KG1 (cell line): ENCODE data around the gene ADCY10.
"Not testable (repeated sequence)": the region's sequence is repeated elsewhere in the genome, so short reads cannot be mapped to it uniquely, and the experiment has no call there.

Source experiments
- DNase-seq: peaks from one replicate; lab custom pipeline; 2025; lab: John Stamatoyannopoulos, UW

Gene ADCY10

DNA sequence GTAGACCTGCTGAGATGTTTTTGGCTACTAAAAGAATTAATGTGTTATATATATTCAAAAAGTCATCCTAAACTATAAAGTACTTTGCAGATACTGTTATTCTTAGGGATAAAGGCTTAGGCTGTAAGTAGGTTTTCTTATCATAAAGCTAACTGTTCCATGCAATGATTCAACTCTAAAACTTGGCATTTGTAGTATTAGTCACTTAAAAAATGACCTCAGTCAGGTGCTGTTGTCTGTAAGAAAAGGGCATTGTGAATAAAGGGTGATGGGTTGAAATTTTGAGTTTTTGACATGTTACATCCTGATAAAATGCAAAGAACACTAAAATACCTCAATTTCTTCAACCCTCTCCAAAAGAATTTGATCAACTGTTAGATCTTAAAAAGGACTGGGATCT, 32.9 kb downstream of the ADCY10 start:
- DNase-seq: no peak

DNA sequence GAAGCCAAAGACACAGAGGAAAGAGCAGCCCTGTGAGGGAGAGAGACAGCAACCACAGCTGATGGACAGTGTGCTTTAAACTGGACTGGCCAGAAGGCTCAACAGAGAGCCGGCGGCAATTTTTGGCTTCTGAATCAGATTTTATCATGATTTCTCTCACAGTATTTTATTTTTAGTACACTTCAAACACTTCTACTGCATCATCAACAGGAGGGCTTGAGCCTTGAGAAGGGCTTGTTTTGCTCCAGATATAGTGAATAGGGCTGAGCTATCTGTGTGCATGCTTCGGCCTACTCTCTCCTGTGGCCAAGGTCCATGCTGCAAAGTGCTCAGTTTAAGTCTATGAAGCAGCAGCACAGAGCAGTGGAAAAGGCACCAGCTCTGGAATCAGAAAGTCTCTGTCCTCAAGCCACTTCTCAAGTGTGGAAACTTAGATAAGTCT, 33.3 kb downstream of the ADCY10 start:
- no peak for DNase-seq

DNA sequence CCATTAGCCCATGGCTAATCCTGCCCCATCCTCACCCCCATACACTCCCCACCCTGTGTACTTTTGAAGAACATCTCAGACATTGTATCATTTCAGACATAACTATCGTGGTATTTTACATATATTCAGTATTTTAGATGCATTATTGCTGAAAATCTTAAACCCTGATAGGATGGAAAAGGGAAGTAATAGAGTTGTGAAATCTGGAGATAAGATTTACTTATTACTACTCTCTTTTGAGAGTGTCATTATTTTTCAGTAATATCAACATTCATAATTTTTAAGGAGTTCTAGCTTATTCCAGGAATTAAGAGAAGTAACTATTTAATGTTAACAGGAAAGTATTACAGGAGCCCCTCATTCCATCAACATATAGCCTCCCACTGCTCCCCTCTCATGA, 34.4 kb downstream of the ADCY10 start:
- DNase-seq: no peak

DNA sequence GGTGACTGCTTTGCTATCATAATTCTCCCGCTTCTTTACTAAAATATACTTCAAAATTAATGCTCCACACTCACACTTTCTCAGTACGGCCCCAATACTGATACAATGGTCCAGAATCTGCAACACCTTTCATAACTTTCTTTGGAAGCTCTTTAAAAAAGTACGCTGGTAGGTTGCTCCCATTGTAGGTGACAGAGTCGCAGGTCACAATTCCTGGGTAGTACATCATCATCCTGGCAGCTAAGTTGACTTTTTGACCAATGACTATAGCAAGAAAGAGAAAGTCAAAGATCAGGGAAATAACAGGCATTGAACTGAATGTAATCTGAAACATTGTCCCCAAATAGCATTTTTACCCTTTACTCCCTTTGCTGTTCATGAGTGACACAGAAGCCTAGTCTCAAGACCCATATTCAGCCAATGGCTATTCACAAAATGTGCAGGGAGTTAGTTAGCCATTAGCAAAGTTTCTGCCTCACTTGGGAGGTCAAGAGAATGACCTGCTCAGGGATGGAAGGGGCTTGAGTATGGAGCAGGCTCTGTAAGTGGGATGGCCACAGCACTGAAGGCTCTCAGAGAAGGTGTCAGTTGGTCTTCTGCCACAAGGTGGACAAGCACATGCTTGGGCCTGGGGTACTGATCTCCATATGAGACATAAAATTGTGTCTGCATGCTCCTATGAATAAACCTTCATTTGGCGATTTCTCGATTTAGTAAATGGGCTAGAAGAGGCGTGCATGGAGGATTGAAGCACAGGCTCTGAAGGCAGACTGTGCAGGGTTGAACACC, 35.4 kb downstream of the ADCY10 start:
- no peak for DNase-seq

DNA sequence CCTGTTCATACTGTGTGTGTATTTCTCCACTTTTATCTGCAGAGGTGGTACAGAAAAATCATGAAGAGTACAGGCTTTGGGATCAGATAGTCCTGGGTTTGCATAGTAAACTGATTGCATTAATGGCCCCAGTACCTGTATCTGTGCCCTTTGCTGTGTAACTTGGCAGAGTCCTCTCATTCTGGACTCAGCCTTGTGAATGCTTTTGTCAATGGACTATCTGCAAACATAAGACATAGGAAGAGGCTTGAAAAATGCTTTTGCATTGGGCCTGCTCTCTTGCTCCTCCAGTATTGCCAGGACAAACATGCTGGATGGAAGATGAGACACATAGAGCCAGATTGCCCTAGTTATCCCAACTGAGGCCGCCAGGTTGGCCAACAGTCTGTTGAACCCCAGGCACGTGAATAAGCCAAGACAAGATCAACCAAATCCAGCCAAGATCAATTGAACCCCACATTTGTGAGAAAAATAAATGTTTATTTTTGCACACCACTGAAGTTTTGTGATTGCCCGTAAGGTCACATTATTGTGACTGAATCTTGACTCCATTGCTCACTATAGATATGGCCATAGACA, 37.2 kb downstream of the ADCY10 start:
- no peak for DNase-seq

DNA sequence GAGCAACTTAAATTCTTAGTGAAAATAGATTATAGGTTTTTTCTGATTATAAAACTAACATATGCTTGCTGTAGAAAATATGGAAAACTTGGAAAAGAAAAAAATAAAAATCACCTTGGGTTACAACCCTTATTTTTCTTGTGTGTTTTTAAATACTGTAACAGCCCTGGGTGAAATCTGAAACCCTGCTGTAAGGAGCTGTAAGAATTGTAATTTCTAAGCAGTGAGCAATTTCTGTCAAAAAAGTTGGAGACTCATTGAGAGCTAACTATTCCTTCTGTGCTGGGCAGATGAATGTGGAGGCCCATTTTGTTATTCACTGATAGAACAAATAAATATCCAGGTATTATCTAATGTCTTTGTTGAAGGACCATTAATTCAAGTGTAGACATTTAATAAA, 42.6 kb downstream of the ADCY10 start:
- no peak for DNase-seq

DNA sequence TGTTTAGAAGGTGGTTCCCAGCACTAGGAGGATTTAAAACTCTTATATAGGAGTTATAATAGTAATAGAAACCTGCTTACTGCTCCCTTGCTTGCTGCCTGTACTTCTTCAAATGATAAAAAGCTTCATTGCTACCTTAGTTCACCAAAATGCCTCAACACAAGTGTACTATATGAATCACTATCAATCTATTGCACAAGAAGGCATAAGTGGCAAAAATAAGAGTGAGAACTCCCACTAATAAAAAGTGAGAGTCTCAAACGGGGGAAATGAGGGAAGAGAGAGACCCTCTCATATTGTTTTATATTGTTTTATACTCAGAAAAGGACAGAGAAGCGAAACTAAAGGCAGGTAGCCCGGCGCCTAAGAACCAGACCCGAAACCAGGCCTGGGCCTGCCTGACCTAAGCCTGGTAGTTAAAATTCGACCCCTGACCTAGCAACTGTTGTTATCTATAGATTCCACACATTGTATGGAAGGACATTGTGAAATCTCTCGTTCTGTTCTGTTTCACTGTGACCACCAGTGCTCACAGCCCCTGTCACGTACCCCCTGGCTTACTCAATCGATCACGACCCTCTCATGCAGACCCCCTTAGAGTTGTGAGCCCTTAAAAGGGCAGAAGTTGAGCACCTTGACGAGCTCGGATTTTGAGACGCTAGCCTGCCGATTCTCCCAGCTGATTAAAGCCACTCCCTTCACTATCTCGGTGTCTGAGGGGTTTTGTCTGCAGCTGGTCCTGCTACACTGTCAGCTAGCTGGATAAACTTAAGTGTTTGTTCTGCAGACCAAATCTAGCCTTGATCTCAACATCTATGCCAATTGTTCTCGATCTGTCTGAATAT, 44.6 kb downstream of the ADCY10 start:
- not testable (repeated sequence) for DNase-seq

DNA sequence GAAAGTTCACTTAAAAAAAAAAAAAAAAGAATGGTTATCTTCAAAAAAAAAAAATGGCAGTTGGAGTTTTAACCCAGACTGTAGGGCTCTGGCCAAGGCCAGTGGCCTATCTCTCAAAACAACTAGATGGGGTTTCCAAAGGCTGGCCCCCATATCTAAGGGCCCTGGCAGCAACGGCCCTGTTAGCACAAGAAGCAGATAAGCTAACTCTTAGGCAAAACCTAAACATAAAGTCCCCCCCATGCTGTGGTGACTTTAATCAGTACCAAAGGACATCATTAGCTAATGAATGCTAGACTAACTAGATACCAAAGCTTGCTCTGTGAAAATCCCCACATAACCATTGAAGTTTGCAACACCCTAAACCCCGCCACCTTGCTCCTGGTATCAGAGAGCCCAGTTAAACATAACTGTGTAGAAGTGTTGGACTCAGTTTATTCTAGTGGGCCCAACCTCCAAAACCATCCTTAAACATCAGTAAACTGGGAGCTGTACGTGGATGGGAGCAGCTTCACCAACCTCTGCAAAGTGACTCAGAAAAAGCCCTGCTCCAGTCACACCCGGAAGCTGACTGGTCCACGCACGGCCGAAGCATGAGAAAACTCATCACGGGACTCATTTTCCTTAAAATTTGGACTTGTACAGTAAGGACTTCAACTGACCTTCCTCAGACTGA, 47.1 kb downstream of the ADCY10 start:
- DNase-seq: not testable (repeated sequence)

DNA sequence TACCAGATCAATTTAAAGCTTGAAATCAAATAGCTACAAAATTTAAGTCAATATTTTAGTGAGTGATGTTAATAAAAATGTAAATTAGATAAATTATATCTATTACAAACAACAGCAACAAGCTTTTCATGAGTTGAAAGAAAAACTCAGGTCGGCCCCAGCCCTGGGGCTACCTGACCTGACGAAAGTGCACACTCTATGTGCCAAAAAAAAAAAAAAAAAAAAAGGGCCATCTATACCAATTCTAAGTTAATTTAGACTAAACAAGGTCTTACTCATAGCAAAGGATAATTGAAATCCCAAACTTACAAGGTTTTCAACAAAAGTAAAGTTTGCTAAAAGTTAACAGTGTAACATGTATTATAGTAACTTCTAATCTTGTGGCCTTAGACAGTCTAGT, 47.6 kb downstream of the ADCY10 start:
- DNase-seq: not testable (repeated sequence)

DNA sequence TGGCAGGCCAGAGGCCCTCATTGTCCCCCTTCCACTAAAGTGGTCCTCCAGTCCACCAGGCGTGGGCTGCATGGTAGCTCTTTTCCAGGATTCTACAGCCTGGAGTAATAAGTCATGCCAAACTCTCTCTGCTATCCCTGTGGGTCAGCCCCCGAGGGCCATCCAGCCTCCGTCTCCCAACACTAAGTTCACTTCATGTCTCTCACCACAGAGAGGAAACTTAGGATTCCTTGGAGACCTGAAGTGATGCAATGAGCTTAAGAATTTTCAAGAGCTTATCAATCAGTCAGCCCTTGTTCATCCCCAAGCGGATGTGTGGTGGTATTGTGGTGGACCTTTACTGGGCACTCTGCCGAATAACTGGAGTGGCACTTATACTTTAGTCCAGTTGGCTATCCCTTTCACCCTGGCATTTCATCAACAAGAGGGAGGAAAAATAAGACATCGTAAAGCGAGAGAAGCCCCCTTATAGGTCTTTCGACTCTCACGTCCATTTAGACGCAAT, 48.1 kb downstream of the ADCY10 start:
- not testable (repeated sequence) for DNase-seq

DNA sequence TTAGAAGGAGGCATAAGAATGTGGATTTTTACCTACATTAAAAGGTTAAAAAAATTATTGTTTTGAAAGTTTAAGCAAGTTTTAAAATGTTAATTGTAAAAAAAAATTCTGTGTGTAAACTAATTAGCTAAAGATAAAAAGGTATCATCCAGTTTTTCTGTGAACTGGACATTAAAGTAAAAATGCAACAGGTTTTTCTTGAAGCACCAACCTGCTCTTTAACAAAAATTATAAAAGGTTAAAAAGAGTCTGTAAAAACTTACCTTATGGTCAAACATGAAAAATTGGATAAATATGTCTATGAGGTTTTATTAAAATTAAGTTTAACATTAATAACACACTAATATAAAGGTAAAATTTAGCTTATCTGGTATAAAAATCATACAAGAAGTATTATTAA, 48.7 kb downstream of the ADCY10 start:
- DNase-seq: not testable (repeated sequence)

DNA sequence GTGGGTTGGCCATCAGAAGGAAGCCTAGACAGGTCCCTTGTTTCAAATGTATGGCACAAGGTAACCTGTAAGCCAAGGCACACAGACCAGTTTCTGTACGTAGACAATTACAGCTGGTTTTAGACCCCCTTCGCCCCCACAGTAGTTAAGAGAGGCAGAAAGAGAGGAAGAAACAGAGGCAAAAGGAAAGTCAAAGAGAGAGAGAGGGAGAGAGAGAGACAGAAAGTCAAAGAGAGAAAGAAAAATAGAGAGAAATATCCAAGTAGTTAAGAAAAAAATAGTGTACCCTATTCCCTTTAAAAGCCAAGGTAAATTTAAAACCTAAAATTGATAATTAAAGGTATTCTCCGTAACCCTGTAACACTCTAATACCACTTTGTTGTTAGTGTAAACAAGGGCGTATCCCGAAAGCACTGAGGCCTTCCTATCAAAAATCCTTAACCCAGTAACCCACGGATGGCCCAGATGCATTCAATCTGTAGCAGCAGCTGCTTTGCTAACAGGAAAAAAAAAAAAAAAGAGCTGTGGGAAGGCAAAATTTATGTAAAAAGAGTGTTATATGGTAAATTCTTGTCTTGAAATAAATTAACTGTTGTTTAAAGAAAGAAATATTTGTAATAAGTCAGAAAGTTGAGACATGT, 49.4 kb downstream of the ADCY10 start:
- DNase-seq: no peak

DNA sequence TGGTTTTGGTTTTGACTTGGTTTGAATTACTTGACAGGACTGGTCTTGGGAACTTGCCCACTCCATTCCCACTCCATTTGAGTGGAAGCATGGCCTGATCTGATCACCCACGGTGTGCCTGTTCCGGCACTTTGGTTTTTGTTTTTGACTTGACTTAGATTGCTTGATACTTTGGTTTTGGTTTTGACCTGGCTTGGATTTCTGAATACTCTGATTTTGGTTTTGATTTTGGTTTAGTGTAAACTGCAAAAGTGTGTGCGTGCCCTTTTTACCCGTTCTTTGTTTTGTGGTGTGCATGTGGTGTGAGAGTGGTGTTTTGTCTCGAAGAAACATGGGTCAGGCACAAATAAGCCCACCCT, 50.0 kb downstream of the ADCY10 start:
- no peak for DNase-seq

DNA sequence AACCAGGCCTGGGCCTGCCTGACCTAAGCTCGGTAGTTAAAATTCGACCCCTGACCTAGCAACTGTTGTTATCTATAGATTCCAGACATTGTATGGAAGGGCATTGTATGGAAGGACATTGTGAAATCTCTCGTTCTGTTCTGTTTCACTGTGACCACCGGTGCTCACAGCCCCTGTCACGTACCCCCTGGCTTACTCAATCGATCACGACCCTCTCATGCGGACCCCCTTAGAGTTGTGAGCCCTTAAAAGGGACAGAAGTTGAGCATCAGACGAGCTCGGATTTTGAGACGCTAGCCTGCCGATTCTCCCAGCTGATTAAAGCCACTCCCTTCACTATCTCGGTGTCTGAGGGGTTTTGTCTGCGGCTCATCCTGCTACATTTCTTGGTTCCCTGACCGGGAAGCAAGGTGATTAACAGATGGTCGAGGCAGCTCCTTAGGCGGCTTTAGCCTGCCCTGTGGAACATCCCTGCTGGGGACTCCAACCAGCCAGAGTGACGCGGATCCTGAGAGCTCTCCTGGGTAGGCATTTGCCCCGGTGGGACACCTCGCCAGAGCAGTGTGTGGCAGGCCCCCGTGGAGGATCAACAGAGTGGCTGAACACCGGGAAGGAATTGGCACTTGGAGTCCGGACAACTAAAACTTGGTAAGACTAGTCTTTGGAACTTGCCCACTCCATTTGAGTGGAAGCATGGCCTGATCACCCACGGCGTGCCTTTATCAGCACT, 50.6 kb downstream of the ADCY10 start:
- not testable (repeated sequence) for DNase-seq

DNA sequence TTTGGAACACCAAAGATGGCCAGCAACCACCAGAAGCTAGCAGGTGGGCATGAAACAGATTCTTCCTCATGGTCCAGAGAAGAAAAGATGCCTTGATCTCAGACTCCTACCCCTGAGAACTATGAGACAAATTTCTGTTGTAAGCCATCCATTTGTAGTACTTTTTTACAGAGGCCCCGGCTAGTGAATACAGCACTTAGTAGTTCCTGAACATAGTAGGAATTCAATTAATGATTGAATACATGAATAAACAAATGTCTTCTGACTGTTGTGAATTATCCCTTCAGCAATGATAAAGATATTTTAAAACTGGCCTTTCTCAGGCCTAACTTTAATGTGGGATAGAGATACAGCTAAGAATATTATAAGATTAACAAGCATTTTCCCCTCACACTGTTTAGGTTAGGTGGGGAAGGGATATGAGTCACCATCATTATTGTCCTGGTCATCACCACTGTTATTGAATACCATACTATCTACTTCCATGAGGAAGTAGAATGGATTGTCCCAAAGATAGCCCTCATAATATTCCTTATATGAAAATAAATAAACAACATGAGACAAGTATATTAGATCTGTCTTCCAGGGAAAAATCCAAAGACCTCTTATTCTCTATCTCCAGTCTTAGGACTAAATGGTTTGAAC, 51.4 kb downstream of the ADCY10 start:
- no peak for DNase-seq

DNA sequence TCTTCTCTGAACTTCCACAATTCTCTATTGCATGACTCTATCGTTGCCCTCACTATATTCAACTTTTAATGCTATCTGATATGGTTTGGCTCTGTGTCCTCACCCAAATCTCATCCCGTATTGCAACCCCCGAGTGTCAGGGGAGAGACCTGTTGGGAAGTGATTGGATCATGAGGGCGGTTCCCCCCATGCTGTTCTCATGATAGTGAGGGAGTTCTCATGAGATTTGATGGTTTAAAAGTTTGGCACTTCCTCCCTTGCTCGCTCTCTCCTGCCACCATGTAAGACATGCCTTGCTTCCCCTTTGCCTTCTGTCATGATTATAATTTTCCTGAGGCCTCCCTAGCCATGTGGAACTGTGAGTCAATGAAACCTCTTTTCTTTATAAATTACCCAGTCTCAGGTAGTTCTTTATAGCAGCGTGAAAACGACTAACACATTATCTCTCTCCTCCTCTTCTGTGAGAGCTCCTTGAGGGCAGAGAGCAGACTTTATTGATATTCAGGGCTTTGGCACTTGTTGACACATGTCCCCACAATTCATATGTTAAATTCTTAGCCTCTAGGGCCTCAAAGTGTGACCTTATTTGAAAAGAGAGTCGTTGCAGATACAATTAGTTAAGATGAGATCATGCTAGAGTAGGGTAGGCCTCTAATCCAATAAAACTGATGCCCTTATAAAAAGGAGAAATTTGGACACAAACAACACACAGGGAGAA, 52.1 kb downstream of the ADCY10 start:
- no peak for DNase-seq

DNA sequence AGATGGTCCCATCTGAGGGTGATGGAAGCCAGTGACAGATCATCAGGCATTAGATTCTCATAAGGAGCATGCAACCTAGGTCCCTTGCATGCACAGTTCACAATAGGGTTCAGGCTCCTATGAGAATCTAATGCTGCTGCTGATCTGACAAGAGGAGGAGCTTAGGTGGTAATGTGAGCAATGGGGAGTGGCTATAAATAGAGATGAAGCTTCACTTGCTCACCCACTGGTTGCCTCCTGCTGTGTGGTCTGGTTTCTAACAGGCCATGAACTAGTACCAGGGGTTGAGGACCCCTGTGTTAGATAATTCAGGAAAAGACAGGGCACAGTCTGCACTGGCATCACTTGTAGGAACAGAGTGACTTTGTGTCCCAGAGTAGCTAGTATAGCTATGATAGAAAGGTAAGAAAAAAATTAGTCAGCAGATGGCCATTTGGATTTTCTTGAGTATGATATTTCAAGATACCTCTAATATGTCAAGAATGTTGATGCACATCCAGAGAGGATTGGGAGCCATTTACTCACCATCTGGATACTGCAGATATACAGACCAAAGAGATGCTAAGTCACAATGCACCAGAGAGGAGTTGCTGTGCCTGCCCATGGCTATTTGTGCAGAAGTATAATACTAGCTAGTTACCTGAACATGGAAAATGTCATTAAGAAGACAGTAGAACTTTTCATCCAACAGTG, 53.6 kb downstream of the ADCY10 start:
- DNase-seq: no peak

DNA sequence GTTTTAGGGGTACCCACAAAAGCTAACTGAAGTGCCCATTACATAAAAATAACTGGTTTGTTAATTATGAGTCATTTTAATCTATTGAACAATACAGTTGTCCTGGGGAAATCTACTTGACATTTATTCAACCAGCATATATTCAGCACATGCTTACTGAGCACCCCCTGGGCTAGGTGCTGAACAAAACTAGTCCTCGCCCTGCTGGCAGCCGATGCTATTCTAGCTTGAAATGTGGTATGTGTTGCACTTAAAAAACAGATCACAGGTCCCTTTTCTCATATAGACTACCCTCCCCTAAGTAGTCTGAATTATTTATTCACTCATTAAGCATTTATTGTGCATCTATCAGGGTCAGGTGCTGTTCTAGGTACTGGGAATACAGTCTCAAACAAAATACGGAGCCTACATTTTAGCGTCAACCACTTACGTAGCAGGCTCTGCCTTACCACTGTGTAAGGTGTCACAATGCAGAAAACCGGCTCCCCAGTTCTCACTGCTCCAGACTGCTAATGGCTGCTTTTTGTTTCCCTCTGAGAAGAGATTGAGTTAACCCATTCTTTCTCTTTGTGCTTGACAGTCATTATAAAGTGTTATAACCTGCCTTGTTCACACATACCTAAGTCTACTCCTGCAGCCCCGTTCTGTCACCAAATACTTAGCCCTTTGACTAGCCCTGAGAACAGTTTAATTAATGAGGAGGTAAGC, 57.1 kb downstream of the ADCY10 start:
- no peak for DNase-seq

DNA sequence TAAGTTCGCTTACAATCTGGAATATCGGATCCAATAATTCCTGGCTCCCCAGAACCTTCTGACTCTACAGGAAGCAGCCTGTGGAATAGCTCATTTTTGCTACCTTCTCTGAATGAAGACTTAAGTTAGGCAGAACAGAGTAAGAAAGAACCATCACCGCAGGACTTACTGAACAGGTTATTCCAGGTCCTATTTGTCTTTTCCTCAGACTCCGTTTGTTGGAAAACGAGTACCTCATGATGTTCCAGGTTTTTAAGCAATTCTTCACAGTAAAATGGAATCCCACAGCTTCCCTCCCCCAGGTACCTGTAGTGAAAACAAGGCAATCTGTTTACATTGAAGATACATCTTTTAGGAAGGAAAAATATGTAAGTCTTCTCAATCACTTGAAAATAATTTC, 59.8 kb downstream of the ADCY10 start:
- DNase-seq: no peak
